Measurements from ENCODE around the gene MARCOL. TPM values are rescaled to one million over a fixed set of nuclear protein-coding genes. Genes with fewer than 3 reads are reported as not detected.

MARCOL gene
- total and polyA plus RNA-seq, 4 donors = not detected

GRCh38 chr5:148206620-148207019, 31.7 kb upstream of the MARCOL start:
- Histone ChIP-seq H3K4me3 (no peak overlapping the region), H3K36me3 (ENCODE audit: control insufficient read depth in 4 of 4, insufficient read depth in 4 of 4, low read length in 4 of 4) (no peaks in the 10 kb centered on the region), H3K4me1 (ENCODE audit: control insufficient read depth in 5 of 5, insufficient read depth in 5 of 5, low read length in 5 of 5) (peaks cover 0 to 5% (median 0%) of the 10 kb centered on the region in 5 donors), H3K9me3 (ENCODE audit: control insufficient read depth in 4 of 4, insufficient read depth in 3 of 4, low read length in 3 of 4) (no peaks in the 10 kb centered on the region), H3K27ac (ENCODE audit: low read depth in 1 of 2, low read length in 1 of 2) (no peak overlapping the region), H3K27me3 (ENCODE audit: control insufficient read depth in 3 of 3, insufficient read depth in 3 of 3, low read length in 2 of 3) (no peaks in the 10 kb centered on the region), H3K9ac (ENCODE audit: insufficient read depth in 1 of 2, low read length in 2 of 2) (no peak overlapping the region)
- peak in 1 of 3 donors; percentile 0 for DNase-seq
- no peak for ATAC-seq (ENCODE audit: insufficient read depth, low FRiP score)
- 77 to 90% methylated on average over 1 of the region's 1 CpG for WGBS, 2 donors
- TF ChIP-seq CTCF (IDR thresholded peaks at IDR 0.05; ENCODE audit: control extremely low read depth, extremely low read depth) = no peak

- H3K4me3 ChIP-seq = no peak overlapping the region
- no peak overlapping the region for H3K27ac ChIP-seq (ENCODE audit: low read depth in 1 of 2, low read length in 1 of 2)
- H3K4me1 ChIP-seq (ENCODE audit: control insufficient read depth in 5 of 5, insufficient read depth in 5 of 5, low read length in 5 of 5) = peaks cover 0 to 5% (median 0%) of the 10 kb centered on the region in 5 donors
- H3K27me3 ChIP-seq (ENCODE audit: control insufficient read depth in 3 of 3, insufficient read depth in 3 of 3, low read length in 2 of 3) = no peaks in the 10 kb centered on the region
- DNase-seq (peak in 2 of 3 donors; percentile 14 to 26), ATAC-seq (ENCODE audit: insufficient read depth, low FRiP score) (no peak)
- H3K9ac ChIP-seq (ENCODE audit: insufficient read depth in 1 of 2, low read length in 2 of 2) = no peak overlapping the region
- TF ChIP-seq CTCF (IDR thresholded peaks at IDR 0.05; ENCODE audit: control extremely low read depth, extremely low read depth) = no peak
- H3K9me3 ChIP-seq (ENCODE audit: control insufficient read depth in 4 of 4, insufficient read depth in 3 of 4, low read length in 3 of 4) = no peaks in the 10 kb centered on the region
- no peaks in the 10 kb centered on the region for H3K36me3 ChIP-seq (ENCODE audit: control insufficient read depth in 4 of 4, insufficient read depth in 4 of 4, low read length in 4 of 4)
These were observed 30.1 kb upstream of the MARCOL start for GRCh38 chr5:148208226-148208625.

GRCh38 chr5:148209151-148209770, 29.1 kb upstream of the MARCOL start:
- Histone ChIP-seq H3K27ac (ENCODE audit: low read depth in 1 of 2, low read length in 1 of 2) (no peak overlapping the region), H3K9me3 (ENCODE audit: control insufficient read depth in 4 of 4, insufficient read depth in 3 of 4, low read length in 3 of 4) (no peaks in the 10 kb centered on the region), H3K4me1 (ENCODE audit: control insufficient read depth in 5 of 5, insufficient read depth in 5 of 5, low read length in 5 of 5) (peaks cover 0 to 5% (median 0%) of the 10 kb centered on the region in 5 donors), H3K27me3 (ENCODE audit: control insufficient read depth in 3 of 3, insufficient read depth in 3 of 3, low read length in 2 of 3) (no peaks in the 10 kb centered on the region), H3K36me3 (ENCODE audit: control insufficient read depth in 4 of 4, insufficient read depth in 4 of 4, low read length in 4 of 4) (no peaks in the 10 kb centered on the region), H3K9ac (ENCODE audit: insufficient read depth in 1 of 2, low read length in 2 of 2) (no peak overlapping the region), H3K4me3 (no peak overlapping the region)
- peak; percentile 22 to 64 (median 24) for DNase-seq
- TF ChIP-seq CTCF (IDR thresholded peaks at IDR 0.05; ENCODE audit: control extremely low read depth, extremely low read depth) = no peak
- 51 to 68% methylated on average over 3 of the region's 3 CpGs for WGBS, 2 donors
- ATAC-seq (ENCODE audit: insufficient read depth, low FRiP score) = no peak
